CD4-positive, alpha-beta T cell treated with Interferon gamma for 1 hour (primary cell): Measurements from ENCODE around the gene ZSCAN26.
A peak's percentile ranks its signal among the peaks of the same experiment; 100 is the strongest.

Experiments
- DNase-seq: peaks from one replicate; pipeline ENCODE4 v3.0.0-alpha.2; 2020

Gene ZSCAN26

DNA sequence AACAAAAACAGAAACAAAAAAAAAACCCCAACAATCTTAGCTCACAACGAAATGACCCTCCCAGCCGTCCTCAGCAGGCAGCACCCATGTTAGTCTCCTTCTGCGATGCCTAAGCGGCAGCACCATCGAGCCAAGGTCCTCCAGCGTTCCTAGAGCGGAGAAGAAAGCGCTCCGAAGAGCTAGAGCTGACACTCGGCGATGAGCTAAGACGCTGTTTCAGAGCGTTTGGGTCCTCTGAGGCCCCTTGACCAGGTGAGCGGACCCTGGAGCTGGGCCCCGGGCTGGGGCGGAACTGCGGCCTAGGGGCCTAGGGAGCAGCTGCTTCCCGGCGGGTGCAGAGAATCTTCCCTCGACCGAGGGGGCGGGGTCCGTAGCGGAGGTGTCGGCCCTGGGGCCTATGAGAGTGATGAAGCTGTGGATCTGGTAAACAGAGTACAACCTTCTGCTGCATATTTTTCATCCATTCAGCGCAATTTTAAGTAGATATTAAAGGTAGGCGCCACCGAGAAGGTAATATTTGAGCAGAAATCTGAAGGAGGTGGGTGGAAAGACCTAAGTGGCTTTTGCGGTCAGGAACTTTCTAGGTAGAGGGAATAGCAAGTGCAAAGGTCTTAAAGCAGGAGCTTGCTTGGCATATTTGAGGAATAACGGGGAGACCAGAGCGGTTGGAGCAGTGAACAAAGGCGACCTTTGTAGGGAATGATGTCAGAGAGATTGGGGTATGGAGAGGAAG lies at the start of gene ZSCAN26:
Gene ZSCAN26 (plus strand): TSS at position 182 of the 733 bp plus-strand sequence. CDS start 4,777 bp downstream, outside the sequence.
- peak; percentile 87 for DNase-seq

DNA sequence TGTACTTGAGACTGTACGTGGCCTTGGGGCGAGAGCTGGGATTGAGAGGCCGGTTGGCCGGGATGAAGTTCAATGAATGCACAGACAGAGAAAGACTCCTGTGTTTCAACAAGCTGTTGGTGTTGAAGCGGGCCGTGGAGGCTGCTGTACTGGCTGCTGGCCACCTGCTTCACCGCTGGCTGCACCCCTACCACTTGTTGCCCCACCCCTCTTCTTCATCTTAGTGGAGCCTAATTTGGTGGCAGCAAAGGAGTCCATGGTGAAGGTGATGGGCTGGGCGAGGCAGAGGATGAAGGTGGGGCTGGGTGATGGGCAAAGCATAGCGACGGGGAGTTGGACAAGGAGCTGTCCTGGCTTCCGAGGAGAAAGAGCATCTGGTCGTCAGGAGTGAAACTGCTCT lies 49.1 kb upstream of the ZSCAN26 start:
- DNase-seq = no peak

DNA sequence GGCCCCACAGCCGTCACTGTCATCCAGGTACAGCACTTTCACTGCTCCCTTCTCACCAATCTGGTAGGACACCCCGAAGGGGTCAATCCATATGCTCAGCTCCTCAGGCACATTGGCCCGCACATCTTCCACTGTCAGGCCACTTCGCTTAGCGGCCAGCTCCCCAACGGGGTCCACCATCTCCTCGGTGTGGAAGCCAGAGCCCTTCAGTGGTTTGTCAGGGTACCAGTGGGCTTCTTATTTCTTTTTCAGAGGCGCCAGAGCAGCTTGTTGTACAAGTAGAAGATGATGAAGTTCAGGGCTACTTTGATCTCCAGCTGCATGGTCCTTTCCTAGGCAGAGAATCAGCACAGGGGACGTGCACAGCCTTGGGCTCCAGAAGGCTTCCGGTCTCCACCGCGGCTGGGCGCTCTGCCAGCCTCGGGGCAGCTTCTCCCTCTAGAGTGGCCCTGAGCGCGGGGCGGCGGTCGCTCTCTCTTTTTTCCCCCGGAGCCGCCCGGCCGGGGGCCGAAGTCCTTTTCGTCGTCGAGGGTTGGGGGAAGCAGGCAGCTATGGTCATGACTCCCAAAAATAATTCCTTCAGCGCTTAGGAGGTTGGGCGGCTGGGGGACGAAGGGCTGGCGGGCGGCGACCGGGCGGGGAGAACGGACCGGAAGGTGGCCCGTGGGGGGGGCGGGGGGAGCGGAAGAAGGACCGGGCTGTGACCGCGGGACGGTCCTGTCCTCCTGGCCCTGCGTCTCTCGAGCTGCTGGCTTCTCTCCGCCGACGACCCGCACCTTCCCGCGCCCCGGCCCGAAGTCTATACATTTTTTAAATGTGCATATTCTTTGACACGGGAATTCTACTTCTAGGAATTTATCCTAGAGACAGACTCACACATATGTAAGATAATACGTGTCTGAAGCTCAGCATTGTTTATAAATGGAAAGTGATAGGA lies 48.4 kb upstream of the ZSCAN26 start:
- DNase-seq = no peak

DNA sequence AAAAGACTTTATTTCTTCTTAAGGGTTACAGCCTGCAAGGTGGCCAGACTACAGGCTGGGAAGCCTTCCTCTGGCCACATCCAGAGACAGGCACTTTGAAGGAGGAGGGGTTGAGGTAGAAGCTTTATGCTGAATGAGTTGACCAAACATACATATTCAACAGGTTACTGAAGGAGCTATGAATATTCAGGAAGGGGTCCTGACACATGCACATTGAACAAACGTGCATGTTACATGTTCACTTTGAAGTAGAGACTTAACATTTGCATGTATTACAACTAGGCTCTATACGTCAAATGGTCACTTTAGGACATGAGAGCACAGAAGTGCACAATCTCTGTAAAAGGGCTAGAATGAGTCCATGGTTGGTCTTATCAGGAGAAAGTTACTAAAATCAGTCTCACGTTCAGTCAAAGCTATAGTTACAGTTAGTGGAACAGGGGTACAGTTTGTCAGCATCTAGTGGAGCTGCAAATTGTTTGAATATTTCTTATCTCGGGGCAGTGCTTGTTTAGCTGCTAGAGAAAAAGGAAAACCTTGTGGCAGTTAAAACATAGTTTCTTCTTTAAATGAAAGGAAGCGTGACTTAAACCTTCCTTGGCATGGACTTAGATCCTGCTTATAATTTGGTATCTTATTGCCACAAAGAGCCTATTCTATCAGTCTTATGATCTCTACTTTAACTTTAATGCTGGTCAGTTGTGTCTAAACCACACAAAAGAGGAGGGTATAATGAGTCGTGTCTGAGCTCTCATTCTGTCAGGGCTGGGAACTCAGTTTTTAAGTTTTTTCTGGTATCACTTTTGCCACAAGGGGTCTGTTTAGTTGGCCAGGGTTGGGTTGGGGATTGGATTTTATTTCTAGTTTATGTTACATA lies 46.4 kb upstream of the ZSCAN26 start:
- DNase-seq = no peak

DNA sequence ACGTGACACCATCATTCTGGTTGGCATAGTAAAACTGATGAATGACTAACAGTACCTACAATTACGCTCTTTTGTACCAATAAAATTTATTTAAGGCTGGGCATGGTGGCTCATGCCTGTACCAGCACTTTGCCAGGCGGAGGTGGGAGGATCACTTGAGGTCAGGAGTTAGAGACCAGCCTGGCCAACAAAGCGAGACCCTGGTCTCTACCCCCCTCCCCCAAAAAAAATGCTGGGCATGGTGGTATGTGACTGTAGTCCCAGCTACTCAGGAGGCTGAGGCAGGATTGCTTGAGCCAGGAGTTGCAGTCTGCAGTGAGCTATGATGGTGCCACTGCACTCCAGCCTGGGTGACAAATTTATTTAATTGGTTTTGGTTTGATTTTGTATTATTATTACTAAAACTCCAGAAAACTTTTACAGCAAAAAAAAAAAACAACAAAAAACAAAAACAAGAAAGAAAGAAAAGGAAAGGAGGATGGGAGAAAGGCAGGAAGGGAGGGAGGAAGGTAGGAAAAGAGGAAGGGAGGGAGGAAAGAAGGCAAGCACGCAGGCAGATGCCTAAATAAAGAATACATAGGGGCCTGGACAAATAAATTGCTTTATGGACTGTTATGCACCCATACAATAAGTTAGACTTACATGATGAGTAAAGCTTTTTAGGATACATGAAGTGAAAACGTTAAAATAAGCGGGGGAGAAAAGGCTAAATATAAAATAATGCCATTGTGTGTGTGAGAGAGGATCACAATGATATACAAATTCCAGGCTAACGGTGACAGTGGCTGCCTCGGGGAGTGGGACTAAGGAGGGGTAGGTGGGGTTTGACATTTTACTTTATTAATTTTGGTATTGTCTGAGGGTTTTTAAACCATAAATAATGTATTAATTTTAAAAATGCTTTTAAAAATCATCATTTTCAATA lies 42.5 kb upstream of the ZSCAN26 start:
- DNase-seq = no peak

DNA sequence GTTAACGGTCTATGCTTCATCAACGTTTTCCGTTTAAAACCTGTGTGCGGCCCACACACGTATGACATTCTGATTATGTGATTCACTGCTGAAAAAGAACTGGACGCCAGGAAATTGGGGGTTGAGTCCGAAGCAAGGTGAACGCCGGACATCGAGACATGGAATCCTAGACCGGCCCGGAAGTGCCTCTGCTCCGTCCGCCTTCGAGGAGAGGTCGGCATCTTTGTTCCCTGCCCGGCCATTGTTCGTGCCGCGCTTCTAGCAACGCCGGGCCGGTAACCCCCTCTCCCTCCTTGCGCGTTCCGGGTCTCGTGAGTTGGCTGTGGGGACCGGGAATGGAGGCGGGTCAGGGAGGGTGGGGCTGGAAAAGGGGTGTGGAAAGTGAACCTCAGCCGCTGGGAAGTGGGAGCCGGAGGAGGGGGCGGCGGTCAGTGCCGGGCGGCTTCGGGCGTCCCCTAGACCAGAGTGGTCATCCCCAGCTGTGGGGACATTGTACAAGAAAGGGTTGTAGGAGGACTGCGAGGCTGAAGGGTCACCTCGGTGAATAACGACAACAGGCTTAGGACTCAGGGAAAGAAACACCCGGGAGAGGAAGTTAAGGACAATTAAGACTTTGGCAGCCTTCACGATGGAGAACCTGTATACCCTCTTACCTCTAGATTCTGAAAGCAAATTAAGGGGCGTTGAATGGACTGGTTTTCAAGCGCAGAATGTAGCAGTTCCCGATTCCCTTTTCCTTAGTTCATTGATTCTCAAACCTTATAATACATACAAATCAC lies 41.7 kb upstream of the ZSCAN26 start, which contains the start of gene ZSCAN9:
Gene ZSCAN9 (plus strand): TSS at position 220 of the 779 bp plus-strand sequence. CDS start 1,810 bp downstream, outside the sequence.
- DNase-seq = peak; percentile 63

DNA sequence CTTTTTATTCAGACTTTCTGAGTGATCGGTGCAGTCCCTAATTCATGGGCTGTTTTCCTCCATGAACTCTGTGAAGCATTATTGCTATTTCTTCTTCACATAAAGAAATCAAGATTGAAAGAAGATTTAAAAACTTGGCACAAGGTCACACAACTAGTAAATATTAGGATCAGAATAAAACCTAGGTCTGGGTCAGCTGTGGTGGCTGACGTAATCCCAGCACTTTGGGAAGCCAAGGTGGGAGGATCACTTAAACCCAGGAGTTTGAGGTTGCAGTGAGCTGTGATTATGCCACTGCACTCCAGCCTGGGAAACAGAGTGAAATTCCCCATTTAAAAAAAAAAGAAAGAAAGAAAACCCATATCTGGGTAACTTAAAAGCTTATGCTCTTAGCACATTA lies 40.5 kb upstream of the ZSCAN26 start:
- no peak for DNase-seq

DNA sequence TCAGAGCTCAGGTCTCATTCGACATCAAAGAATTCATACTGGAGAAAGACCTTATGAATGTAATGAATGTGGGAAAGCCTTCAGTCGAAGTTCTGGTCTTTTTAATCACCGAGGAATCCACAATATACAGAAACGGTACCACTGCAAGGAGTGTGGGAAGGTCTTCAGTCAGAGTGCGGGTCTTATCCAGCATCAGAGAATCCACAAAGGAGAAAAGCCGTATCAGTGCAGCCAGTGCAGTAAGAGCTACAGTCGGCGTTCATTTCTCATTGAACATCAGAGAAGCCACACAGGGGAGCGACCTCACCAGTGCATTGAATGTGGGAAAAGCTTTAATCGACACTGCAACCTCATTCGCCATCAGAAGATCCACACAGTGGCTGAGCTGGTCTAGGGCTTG lies 34.2 kb upstream of the ZSCAN26 start:
- no peak for DNase-seq

DNA sequence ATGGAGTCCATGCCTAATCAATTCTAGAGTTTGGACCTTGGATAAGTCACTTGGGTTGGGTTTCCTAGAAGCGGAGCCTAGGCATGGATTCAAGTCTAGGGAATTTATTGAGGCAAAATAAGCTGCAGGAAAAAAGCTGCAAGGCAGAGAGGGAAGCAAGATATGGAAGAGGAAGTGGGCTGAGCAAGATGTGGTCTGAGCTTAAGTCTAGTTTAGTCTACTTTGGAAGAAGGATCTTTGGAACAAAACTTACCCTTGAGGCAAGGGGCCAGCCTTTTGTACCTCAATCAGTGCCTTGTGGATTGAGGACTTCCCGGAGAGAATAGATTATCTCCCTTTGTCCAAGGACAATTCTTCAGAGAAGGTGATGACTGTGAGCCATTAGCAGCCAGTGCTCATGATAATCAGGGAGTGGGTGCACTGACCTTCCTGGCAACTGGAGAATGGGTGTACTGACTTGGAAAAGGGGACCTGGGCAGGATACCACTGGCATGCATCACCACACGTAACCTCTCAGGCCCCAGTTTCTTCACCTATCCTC lies 31.0 kb upstream of the ZSCAN26 start:
- DNase-seq = no peak

DNA sequence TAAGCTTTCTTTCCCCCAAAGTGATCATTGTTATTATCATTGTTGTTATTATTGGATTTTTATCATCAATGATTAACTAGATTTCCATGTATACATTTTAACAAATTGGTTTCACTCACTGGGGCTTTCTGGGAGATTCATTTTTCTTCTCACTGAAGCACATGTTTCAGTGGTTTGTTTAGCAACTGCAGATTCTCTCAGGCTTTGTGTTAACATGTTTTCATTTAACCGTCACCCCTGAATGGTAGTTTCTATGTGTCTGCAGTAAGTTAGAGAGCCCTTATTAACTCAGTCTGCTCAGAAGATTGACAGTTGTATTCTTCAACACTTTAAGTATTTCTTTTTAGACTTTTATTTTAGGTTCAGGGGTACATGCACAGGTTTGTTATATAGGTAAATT lies 27.3 kb upstream of the ZSCAN26 start:
- DNase-seq = no peak

DNA sequence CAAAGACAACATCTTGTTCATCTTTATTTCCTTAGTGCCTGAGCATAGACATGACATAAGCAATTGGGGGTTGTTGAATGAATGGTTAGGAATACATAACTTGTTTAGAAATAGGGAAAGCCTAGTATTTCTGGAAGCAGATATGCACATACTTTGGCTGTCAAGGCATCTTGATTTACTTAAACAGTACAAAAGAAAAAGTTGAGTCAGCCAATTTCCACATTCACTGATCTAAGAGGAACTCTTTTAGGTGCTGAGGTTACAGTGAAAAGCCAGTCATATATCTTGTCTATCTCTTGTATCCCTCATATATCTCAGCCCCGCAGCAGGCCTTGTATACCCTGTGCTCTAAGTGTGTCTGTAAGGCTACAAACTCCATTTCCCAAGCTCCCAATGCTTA lies 26.5 kb upstream of the ZSCAN26 start:
- DNase-seq = no peak

DNA sequence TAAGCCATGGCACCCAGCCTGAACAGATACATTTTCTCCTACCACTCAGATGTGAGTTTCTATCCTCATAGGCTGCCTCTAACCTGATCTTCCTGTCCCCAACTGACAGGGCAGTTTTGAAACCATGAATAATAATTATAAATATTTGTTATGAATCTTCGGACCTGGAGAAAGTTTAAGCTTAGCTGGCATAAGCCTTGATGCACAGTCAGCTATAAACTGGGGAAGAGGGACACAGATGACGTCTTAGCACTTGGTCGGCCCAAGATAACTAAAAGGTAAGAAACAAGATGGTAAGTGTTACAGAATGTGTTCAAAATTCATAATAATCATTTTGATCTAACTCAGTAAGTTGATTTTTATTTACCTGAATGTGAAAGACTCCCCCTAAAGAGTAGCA lies 23.0 kb upstream of the ZSCAN26 start:
- DNase-seq = no peak

DNA sequence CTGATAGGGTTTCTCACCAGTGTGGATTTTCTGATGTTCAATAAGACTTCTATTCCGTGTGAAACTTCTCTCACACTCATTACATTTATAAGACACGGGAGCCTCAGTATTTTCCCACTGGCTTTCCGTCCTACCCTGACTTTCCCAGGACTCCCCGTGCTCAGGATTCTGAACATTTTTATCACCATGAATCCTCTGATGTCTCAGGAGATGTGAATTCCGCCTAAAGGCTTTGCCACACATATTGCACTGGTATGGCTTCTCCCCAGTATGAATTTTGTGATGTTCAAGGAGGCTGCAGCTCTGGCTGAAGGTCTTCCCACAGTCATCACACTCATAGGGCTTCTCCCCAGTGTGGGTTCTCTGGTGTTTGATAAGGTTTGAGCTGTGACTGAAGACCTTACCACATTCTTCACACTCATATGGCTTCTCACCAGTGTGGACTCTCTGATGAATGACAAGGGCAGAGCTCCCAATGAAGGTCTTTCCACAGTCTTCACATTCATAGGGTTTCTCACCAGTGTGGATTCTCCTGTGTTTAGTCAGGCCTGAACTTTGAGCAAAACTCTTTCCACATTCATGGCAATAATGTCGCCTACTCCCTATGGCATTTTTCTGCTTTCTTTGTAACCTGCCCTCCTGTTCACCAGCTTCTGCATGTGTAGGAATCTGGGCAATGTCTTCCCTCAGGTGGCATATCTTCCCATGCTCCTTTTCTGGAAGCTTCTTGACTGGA lies 21.6 kb upstream of the ZSCAN26 start:
- no peak for DNase-seq

DNA sequence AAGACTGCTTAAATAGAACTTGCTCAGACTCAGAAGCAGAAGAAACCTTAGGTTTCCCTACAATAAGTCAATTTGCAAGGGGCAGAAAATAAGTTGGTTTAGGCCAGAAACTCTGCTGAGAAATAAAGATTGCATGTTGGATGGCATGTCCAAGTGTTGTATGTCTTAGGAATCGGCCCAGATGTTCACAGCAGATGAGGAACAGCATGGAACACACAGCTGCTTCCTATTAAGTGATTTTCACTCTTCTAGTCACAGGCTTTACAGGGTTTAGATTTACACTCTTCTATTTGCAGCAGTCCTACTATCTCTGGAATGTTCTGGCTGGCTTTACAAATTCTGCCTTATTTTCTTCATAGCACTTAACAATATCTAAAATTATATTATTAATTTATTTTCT lies 18.0 kb upstream of the ZSCAN26 start:
- DNase-seq = no peak

DNA sequence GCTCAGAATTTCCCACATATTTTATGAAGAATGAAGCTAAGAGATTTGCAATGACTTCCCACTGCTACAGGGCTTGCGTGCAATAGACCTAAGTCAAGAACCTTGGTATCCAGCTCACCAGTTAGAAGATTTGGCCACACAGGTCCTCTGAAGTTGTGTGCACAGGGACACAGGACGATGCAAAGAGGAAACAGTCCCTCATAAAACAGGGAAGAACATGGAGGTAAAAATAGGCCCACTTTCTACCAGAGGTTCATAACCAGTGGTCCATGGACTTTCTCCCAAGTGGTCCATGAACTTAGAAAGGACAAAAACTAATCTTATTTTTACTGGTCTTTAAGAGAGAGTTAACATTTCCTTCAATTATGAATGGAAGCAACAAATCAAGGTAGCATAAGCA lies 16.2 kb upstream of the ZSCAN26 start:
- DNase-seq = no peak

DNA sequence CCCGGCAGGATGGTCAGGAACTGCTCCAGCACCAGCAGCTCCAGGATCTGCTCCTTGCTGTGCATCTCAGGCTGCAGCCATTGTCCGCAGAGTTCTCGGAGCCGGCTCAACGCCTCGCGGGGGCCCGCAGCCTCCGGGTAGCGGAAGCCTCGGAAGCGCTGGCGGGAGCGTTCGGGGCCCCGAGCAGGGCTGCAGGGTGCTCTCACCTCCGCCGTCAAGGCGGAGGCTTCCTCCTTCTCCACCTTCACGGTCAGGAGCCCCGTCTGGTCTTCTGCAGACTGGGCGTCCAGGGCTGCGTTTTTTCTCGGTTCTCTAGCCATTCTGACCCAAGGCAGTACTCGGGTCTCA lies 15.3 kb upstream of the ZSCAN26 start:
- DNase-seq = no peak

DNA sequence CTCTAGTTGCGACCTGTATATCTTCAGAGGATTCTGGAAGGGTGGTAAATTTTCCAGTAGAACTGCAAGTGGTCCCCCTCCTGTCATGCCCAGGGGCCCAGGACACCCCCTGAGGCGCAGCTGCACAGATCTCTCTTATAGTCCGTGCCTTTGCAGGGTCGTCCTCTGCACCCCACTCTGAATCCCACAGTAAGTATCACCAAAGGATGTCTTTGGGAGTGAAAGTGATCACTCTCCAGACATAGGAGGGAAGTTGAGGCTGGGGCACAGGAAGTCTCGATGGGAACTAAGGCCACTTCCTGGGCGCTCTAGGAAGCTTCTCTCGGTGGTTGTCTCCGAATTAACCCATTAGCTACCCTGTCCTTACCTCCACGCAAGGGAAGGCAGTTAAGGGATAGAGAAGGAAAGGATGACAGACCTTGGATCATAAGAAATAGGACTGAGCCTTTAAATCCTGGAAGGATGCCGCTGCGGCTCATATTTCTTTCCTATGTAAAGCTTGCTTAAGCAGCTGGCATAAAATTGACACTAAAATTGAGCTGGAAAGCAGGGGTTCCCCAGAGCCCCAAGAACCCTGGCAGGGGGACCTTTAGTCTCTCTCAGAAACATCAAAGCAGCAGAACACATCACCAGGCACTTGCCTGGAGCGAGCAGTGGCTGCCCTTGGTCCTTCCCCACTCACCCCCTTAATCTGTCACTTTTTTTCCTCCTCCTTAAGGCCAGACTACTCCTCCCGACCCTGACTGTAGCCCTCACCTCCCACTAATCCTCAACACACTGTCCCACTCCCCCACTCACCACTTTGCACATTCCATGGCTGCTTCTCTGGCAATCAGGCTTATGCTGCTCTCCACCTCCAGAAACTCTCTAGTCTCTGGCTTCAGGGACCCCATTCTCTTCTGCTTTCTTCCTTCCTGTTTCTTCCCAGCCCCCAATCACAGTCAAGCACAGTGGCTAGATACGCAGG lies 14.7 kb upstream of the ZSCAN26 start, which contains the start of gene ZKSCAN4:
Gene ZKSCAN4 (minus strand): TSS at position 261 of the 967 bp plus-strand sequence. CDS start 289 bp downstream, outside the sequence.
- DNase-seq = peak; percentile 80

DNA sequence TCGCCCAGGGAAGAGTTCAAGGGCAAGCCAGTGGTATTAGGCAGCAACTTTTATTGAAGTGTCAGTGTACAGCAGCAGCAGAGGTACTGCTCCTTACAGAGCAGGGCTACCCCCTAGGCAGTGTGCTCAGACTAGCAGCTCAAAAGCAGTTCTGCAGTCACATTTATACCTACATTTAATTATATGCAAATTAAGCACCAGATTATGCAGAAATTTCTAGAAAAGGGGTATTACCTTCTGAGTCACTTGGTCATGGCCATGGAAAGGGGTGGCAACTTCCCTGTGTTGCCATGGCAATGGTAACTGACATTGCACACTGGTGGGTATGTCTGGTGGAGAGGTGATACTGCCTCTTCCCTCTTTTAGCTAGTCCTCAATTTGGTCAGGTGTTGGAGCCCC lies 12.8 kb upstream of the ZSCAN26 start:
- peak; percentile 18 for DNase-seq

DNA sequence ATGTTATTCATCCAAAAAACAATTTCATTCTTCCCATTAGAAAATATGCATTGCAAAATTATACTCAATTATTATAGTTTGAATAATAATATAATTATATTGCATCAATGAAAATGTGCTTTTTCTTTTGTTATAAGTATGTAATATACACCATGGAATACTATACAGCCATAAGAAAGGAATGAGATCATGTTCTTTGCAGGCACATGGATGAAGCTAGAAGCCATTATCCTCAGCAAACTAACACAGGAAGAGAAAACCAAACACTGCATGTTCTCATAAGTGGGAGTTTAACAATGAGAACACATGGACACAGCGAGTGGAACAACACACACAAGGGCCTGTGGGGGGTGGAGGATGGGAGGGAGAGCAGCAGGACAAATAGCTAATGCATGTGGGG lies 9.9 kb upstream of the ZSCAN26 start:
- no peak for DNase-seq
